ENCODE results near the gene EVA1C.
"Not testable (repeated sequence)": the region's sequence is repeated elsewhere in the genome, so short reads cannot be mapped to it uniquely, and the experiment has no call there.

The EVA1C gene

GRCh38 chr21:32386195-32386870, 26.2 kb upstream of the EVA1C start:
- no peak overlapping the region for H3K27ac ChIP-seq
- H3K9ac ChIP-seq (ENCODE audit: insufficient read length) = no peak overlapping the region
- H3K36me3 ChIP-seq (ENCODE audit: insufficient read depth, low read length) = peaks cover 60% of the 10 kb centered on the region
- no peak overlapping the region for H3K4me3 ChIP-seq
- DNase-seq (ENCODE audit: low read depth, low spot score) = no peak
- no peak for TF ChIP-seq FOXP2 (optimal IDR thresholded peaks at IDR 0.05; ENCODE audit: control extremely low read depth, extremely low read length, insufficient read depth)
- no peak for TF ChIP-seq EZH2 (IDR thresholded peaks at IDR 0.05)
- TF ChIP-seq POLR2AphosphoS5 (IDR thresholded peaks at IDR 0.05; ENCODE audit: borderline replicate concordance, low read depth, low read length) = no peak
- no peaks in the 10 kb centered on the region for H3K9me3 ChIP-seq (ENCODE audit: low read depth, low read length)

- DNase-seq (ENCODE audit: low read depth, low spot score) = no peak
- H3K27ac ChIP-seq = no peak overlapping the region
- TF ChIP-seq EZH2 (IDR thresholded peaks at IDR 0.05) = no peak
- TF ChIP-seq FOXP2 (optimal IDR thresholded peaks at IDR 0.05; ENCODE audit: control extremely low read depth, extremely low read length, insufficient read depth) = no peak
- no peak for TF ChIP-seq POLR2AphosphoS5 (IDR thresholded peaks at IDR 0.05; ENCODE audit: borderline replicate concordance, low read depth, low read length)
- no peak overlapping the region for H3K9ac ChIP-seq (ENCODE audit: insufficient read length)
- H3K36me3 ChIP-seq (ENCODE audit: insufficient read depth, low read length) = peaks cover 54% of the 10 kb centered on the region
- no peaks in the 10 kb centered on the region for H3K9me3 ChIP-seq (ENCODE audit: low read depth, low read length)
- H3K4me3 ChIP-seq = no peak overlapping the region
These were observed 25.4 kb upstream of the EVA1C start for GRCh38 chr21:32387151-32387550.

- no peak overlapping the region for H3K9ac ChIP-seq (ENCODE audit: insufficient read length)
These were observed 24.2 kb upstream of the EVA1C start for GRCh38 chr21:32388306-32388705.

GRCh38 chr21:32389337-32390015, 23.0 kb upstream of the EVA1C start:
- DNase-seq (ENCODE audit: low read depth, low spot score) = no peak
- no peak for TF ChIP-seq FOXP2 (optimal IDR thresholded peaks at IDR 0.05; ENCODE audit: control extremely low read depth, extremely low read length, insufficient read depth)
- TF ChIP-seq POLR2AphosphoS5 (IDR thresholded peaks at IDR 0.05; ENCODE audit: borderline replicate concordance, low read depth, low read length) = no peak
- no peak for TF ChIP-seq EZH2 (IDR thresholded peaks at IDR 0.05)
- H3K27ac ChIP-seq = no peak overlapping the region
- H3K36me3 ChIP-seq (ENCODE audit: insufficient read depth, low read length) = peaks cover 31% of the 10 kb centered on the region
- H3K9ac ChIP-seq (ENCODE audit: insufficient read length) = no peak overlapping the region
- H3K4me3 ChIP-seq = no peak overlapping the region
- no peaks in the 10 kb centered on the region for H3K9me3 ChIP-seq (ENCODE audit: low read depth, low read length)

More at GRCh38 chr21:32388306-32388705, 24.2 kb upstream of the EVA1C start:
- H3K27ac ChIP-seq = no peak overlapping the region
- no peak overlapping the region for H3K4me3 ChIP-seq
- DNase-seq (ENCODE audit: low read depth, low spot score) = no peak
- H3K9me3 ChIP-seq (ENCODE audit: low read depth, low read length) = no peaks in the 10 kb centered on the region
- H3K36me3 ChIP-seq (ENCODE audit: insufficient read depth, low read length) = peaks cover 43% of the 10 kb centered on the region
- no peak for TF ChIP-seq EZH2 (IDR thresholded peaks at IDR 0.05)
- TF ChIP-seq FOXP2 (optimal IDR thresholded peaks at IDR 0.05; ENCODE audit: control extremely low read depth, extremely low read length, insufficient read depth) = no peak
- TF ChIP-seq POLR2AphosphoS5 (IDR thresholded peaks at IDR 0.05; ENCODE audit: borderline replicate concordance, low read depth, low read length) = no peak

- H3K9me3 ChIP-seq (ENCODE audit: low read depth, low read length); H3K4me3 ChIP-seq; DNase-seq (ENCODE audit: low read depth, low spot score); H3K9ac ChIP-seq (ENCODE audit: insufficient read length); H3K27ac ChIP-seq: not testable (repeated sequence)
- H3K36me3 ChIP-seq (ENCODE audit: insufficient read depth, low read length) = peaks cover 24% of the 10 kb centered on the region
These were observed 21.8 kb upstream of the EVA1C start for GRCh38 chr21:32390537-32391224.

- H3K36me3 ChIP-seq (ENCODE audit: insufficient read depth, low read length) = peaks cover 20% of the 10 kb centered on the region
- DNase-seq (ENCODE audit: low read depth, low spot score) = no peak
- H3K27ac ChIP-seq = no peak overlapping the region
- peak overlapping the region; percentile 78 for H3K4me3 ChIP-seq
- TF ChIP-seq POLR2AphosphoS5 (IDR thresholded peaks at IDR 0.05; ENCODE audit: borderline replicate concordance, low read depth, low read length) (no peak), EZH2 (IDR thresholded peaks at IDR 0.05) (no peak), FOXP2 (optimal IDR thresholded peaks at IDR 0.05; ENCODE audit: control extremely low read depth, extremely low read length, insufficient read depth) (no peak)
- H3K9me3 ChIP-seq (ENCODE audit: low read depth, low read length) = no peaks in the 10 kb centered on the region
- H3K9ac ChIP-seq (ENCODE audit: insufficient read length) = peak overlapping the region; percentile 81
These were observed 20.8 kb upstream of the EVA1C start for GRCh38 chr21:32391755-32392154.

- Histone ChIP-seq H3K9me3 (ENCODE audit: low read depth, low read length) (no peaks in the 10 kb centered on the region), H3K36me3 (ENCODE audit: insufficient read depth, low read length) (peaks cover 20% of the 10 kb centered on the region), H3K27ac (no peak overlapping the region), H3K4me3 (peak overlapping the region; percentile 78), H3K9ac (ENCODE audit: insufficient read length) (peak overlapping the region; percentile 81)
- TF ChIP-seq FOXP2 (optimal IDR thresholded peaks at IDR 0.05; ENCODE audit: control extremely low read depth, extremely low read length, insufficient read depth) (no peak), EZH2 (IDR thresholded peaks at IDR 0.05) (no peak), POLR2AphosphoS5 (IDR thresholded peaks at IDR 0.05; ENCODE audit: borderline replicate concordance, low read depth, low read length) (no peak)
- DNase-seq (ENCODE audit: low read depth, low spot score) = no peak
These were observed 20.1 kb upstream of the EVA1C start for GRCh38 chr21:32392299-32392879.

Data from SK-N-MC (cell line).